CD14-positive monocyte (primary cell): Measurements from ENCODE around the gene ENTREP3. TPM values are rescaled to one million over a fixed set of nuclear protein-coding genes. Genes with fewer than 3 reads are reported as not detected.

Experiments used
- DNase-seq, 3 donors: peaks; one replicate each; pipeline ENCODE4 v3.0.0-alpha.2; 2011 to 2022
- H2AFZ ChIP-seq: 2 replicates; pipeline ENCODE4 v1.6.0; 2012; ENCODE audit warnings: mild to moderate bottlenecking, low read depth, low read length, inconsistent platforms; ENCODE audit not compliant: insufficient read depth, poor library complexity, severe bottlenecking
- H3K27ac ChIP-seq, 2 donors: 1 replicate in 1 of 2; 2 replicates in 1 of 2; pipeline ENCODE4 v1.5.1; 2012 to 2013; ENCODE audit warnings: low read length in 2 of 2, control low read depth in 1 of 2, inconsistent platforms in 1 of 2, low read depth in 1 of 2, mild to moderate bottlenecking in 1 of 2
- H3K27me3 ChIP-seq, 2 donors: one replicate each; pipeline versions ENCODE4 v1.6.0 to v1.6.1; 2011 to 2013; ENCODE audit warnings: low read length in 2 of 2; ENCODE audit not compliant: control insufficient read depth in 2 of 2, insufficient read depth in 2 of 2
- H3K36me3 ChIP-seq, 2 donors: replicated peaks in 1 of 2; 1 replicate in 1 of 2; 2 replicates in 1 of 2; pipeline versions ENCODE4 v1.5.1 to v1.6.1; 2012 to 2013; ENCODE audit warnings: low read length in 2 of 2, control low read depth in 1 of 2, inconsistent platforms in 1 of 2, mild to moderate bottlenecking in 1 of 2; ENCODE audit not compliant: insufficient read depth in 2 of 2, control insufficient read depth in 1 of 2
- H3K4me1 ChIP-seq, 2 donors: 1 replicate in 1 of 2; 2 replicates in 1 of 2; pipeline versions ENCODE4 v1.5.1 to v1.6.1; 2012 to 2013; ENCODE audit warnings: low read length in 2 of 2, control low read depth in 1 of 2, inconsistent platforms in 1 of 2, mild to moderate bottlenecking in 1 of 2, moderate library complexity in 1 of 2; ENCODE audit not compliant: insufficient read depth in 2 of 2, control insufficient read depth in 1 of 2
- H3K4me2 ChIP-seq: replicated peaks from 2 replicates; pipeline ENCODE3; 2012; ENCODE audit warnings: low read length, moderate library complexity, mild to moderate bottlenecking; ENCODE audit not compliant: poor library complexity, severe bottlenecking; ENCODE audit errors: extremely low read depth
- H3K4me3 ChIP-seq, 3 experiments: fragments of 200-600 bp in 1 of 3; sonication (generic) in 1 of 3; replicated peaks in 1 of 3; 1 replicate in 2 of 3; 2 replicates in 1 of 3; pipeline ENCODE4 v1.5.1; 2011 to 2013; ENCODE audit warnings: low read length in 3 of 3, mild to moderate bottlenecking in 3 of 3, control low read depth in 2 of 3, low read depth in 2 of 3, inconsistent platforms in 1 of 3, moderate library complexity in 1 of 3
- H3K79me2 ChIP-seq: 2 replicates; pipeline ENCODE4 v1.6.0; 2012; ENCODE audit warnings: mild to moderate bottlenecking, control low read depth, inconsistent platforms, low read length, moderate library complexity; ENCODE audit not compliant: insufficient read depth
- H3K9ac ChIP-seq: 2 replicates; pipeline ENCODE4 v1.6.0; 2017; ENCODE audit warnings: low read length, mild to moderate bottlenecking; ENCODE audit not compliant: insufficient read depth, poor library complexity, severe bottlenecking
- H3K9me3 ChIP-seq, 2 donors: replicated peaks in 1 of 2; 1 replicate in 1 of 2; 2 replicates in 1 of 2; pipeline versions ENCODE4 v1.5.1 to v1.6.1; 2012 to 2013; ENCODE audit warnings: low read length in 2 of 2, control low read depth in 1 of 2; ENCODE audit not compliant: control insufficient read depth in 1 of 2, insufficient read depth in 1 of 2
- H4K20me1 ChIP-seq: 2 replicates; pipeline ENCODE4 v1.6.0; 2012; ENCODE audit warnings: mild to moderate bottlenecking, low read length, control low read depth, moderate library complexity; ENCODE audit not compliant: insufficient read depth
- H3K27ac Mint-ChIP-seq, 7 donors: one replicate each; pipeline ENCODE4 v1.8.0; 2020; ENCODE audit warnings: mild to moderate bottlenecking in 7 of 7, mixed read lengths in 7 of 7, moderate library complexity in 6 of 7, inconsistent platforms in 2 of 7
- H3K27me3 Mint-ChIP-seq, 3 donors: one replicate each; pipeline ENCODE4 v1.8.0; 2021 to 2022; ENCODE audit warnings: low read depth in 3 of 3, mild to moderate bottlenecking in 3 of 3, mixed read lengths in 3 of 3, moderate library complexity in 3 of 3, inconsistent platforms in 1 of 3
- H3K36me3 Mint-ChIP-seq, 2 donors: one replicate each; pipeline ENCODE4 v1.8.0; 2020; ENCODE audit warnings: mixed read lengths in 2 of 2, inconsistent platforms in 1 of 2, mild to moderate bottlenecking in 1 of 2
- H3K4me1 Mint-ChIP-seq: one replicate; pipeline ENCODE4 v1.8.0; 2020; ENCODE audit warnings: mild to moderate bottlenecking, mixed read lengths
- H3K4me3 Mint-ChIP-seq, 2 donors: one replicate each; pipeline ENCODE4 v1.8.0; 2020; ENCODE audit warnings: mild to moderate bottlenecking in 2 of 2, mixed read lengths in 2 of 2, moderate library complexity in 1 of 2
- H3K9me3 Mint-ChIP-seq, 7 donors: one replicate each; pipeline ENCODE4 v1.8.0; 2020 to 2022; ENCODE audit warnings: mixed read lengths in 7 of 7, mild to moderate bottlenecking in 6 of 7, moderate library complexity in 6 of 7, inconsistent platforms in 2 of 7
- WGBS: methylation state at CpG from one replicate; pipeline ENCODE4 v1.1.5; 2013; ENCODE audit warnings: missing lambda C conversion rate; ENCODE audit not compliant: insufficient coverage; 5-methylcytosine and 5-hydroxymethylcytosine counted together
- intact Hi-C, 2 donors: fragments of 100-400 bp; cut with micrococcal nuclease; formaldehyde crosslinking; loops; one replicate each; pipeline versions ENCODE4 v1.15.0 to v1.15.1; 2023
- polyA plus RNA-seq, 3 donors: library from polyadenylated mRNA; depleted of rRNA in 1 of 3; unstranded in 2 of 3; stranded (reverse) in 1 of 3; fragments of 300-500 nt in 2 of 3; fragments of >200 nt in 1 of 3; fragmentation: Illumina TruSeq in 2 of 3; gene quantifications; 1 replicate in 2 of 3; 2 replicates in 1 of 3; pipeline ENCODE4 v1.2.3, GENCODE V29; 2012 to 2021
- TF ChIP-seq, protein P1 (sequence below): fragments of 200-600 bp; IDR thresholded peaks from one replicate; pipeline ENCODE4 v1.8.0; 2022; ENCODE audit warnings: antibody characterized with exemption, mild to moderate bottlenecking

Gene ENTREP3
- polyA plus RNA-seq, 3 donors = 0.87 to 7.5 (median 1.9) TPM

DNA sequence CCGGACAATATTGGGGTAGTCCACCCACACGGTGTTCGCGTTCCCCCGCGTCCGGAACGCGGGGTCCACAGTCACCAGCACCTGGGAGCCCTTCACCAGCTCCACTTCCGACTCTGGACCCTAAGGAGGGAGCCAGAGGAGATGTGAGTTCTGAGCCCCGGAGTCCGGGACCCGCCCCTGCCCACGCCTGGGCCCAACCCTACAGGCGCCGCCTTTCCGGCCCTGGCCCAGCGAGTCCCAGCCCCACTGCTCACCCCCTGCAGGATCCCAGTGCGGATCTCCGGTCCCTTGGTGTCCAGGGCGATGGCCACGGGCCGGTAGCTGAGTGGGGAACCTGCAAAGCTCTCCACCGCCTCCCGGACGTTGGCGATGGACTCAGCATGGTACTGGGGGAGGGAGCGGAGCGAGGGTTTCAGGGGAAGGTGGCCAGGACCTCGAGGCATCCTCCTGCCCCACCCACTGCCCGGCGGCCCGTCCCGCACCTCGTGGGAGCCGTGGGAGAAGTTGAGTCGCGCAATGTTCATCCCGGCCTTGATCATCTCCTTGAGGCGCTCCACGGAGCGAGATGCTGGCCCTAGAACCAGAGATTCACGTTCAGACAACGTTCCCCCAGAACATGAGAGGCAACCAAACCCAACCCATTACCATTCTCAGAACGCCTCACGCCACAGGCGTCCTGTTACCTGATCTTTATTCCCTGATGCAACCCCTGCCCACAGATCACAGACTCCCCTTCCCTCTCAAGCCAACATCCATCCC is 40.1 kb upstream of the ENTREP3 start:
- Mint-ChIP-seq H3K27ac (no peak overlapping the region), H3K4me3 (peak overlapping the region in 1 of 2 donors; percentile 73), H3K9me3 (peaks cover 0 to 5% (median 3%) of the 10 kb centered on the region in 7 donors), H3K27me3 (peaks cover 43 to 68% (median 56%) of the 10 kb centered on the region in 3 donors), H3K36me3 (peaks cover 0 to 5% of the 10 kb centered on the region in 2 donors), H3K4me1 (peaks cover 10% of the 10 kb centered on the region)
- TF ChIP-seq, protein P1, sequence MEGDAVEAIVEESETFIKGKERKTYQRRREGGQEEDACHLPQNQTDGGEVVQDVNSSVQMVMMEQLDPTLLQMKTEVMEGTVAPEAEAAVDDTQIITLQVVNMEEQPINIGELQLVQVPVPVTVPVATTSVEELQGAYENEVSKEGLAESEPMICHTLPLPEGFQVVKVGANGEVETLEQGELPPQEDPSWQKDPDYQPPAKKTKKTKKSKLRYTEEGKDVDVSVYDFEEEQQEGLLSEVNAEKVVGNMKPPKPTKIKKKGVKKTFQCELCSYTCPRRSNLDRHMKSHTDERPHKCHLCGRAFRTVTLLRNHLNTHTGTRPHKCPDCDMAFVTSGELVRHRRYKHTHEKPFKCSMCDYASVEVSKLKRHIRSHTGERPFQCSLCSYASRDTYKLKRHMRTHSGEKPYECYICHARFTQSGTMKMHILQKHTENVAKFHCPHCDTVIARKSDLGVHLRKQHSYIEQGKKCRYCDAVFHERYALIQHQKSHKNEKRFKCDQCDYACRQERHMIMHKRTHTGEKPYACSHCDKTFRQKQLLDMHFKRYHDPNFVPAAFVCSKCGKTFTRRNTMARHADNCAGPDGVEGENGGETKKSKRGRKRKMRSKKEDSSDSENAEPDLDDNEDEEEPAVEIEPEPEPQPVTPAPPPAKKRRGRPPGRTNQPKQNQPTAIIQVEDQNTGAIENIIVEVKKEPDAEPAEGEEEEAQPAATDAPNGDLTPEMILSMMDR = no peak
- Histone ChIP-seq H3K36me3 (no peaks in the 10 kb centered on the region), H2AFZ (peak overlapping the region; percentile 35), H3K4me1 (peaks cover 6 to 9% of the 10 kb centered on the region in 2 donors), H3K79me2 (no peaks in the 10 kb centered on the region), H3K27ac (no peak overlapping the region), H3K9ac (no peak overlapping the region), H3K4me3 (no peak overlapping the region), H3K4me2 (no peak overlapping the region), H4K20me1 (no peaks in the 10 kb centered on the region), H3K9me3 (no peaks in the 10 kb centered on the region), H3K27me3 (peaks cover 17 to 44% of the 10 kb centered on the region in 2 donors)
- intact Hi-C loops = no loop called here
- no peak for DNase-seq
- WGBS = 20% methylated on average over 45 of the region's 47 CpGs

DNA sequence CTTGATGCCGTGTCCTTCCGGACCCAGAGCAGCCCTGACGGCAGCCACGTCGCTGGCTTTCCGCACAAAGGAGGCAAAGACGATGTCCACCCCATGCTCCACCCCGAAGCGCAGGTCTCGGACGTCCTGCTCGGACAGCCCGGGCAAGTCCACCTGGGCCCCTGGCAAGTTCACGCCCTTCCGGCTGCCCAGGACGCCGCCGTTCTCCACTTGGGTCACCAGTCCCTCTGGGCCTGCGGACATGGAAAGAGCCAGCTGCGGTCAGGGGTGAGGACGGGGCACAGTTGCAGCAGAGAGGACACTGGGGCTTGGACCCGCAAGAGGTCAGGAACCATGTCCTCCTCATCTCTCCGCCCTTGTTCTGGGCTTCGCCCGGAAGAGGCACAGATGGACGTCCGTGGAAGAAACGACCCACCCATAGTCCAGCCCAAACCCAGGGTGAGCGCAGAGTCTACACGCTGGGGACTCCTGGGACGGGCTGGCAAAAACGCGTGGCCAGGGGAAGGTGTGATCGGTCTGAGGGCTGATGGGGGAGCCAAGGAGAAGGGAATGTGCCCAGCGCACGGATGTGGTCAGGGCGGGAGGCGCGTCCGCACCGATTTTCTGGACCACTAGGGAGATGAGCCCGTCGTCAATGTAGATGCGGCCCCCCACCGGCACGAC is 39.4 kb upstream of the ENTREP3 start:
- H3K79me2 ChIP-seq = no peaks in the 10 kb centered on the region
- H3K4me3 ChIP-seq = no peak overlapping the region
- H3K27me3 Mint-ChIP-seq = peaks cover 43 to 68% (median 56%) of the 10 kb centered on the region in 3 donors
- H3K4me1 ChIP-seq = peaks cover 6 to 9% of the 10 kb centered on the region in 2 donors
- peak overlapping the region; percentile 49 to 73 for H3K4me3 Mint-ChIP-seq
- TF ChIP-seq, protein P1 = no peak
- no peak for DNase-seq
- H3K27ac ChIP-seq = no peak overlapping the region
- 28% methylated on average over 39 of the region's 46 CpGs for WGBS
- peak overlapping the region; percentile 35 for H2AFZ ChIP-seq
- peaks cover 0 to 5% (median 3%) of the 10 kb centered on the region in 7 donors for H3K9me3 Mint-ChIP-seq
- H3K9ac ChIP-seq = no peak overlapping the region
- H3K36me3 Mint-ChIP-seq = peaks cover 0 to 5% of the 10 kb centered on the region in 2 donors
- intact Hi-C loops = no loop called here
- H3K36me3 ChIP-seq = no peaks in the 10 kb centered on the region
- H3K4me2 ChIP-seq = no peak overlapping the region
- H3K27ac Mint-ChIP-seq = peak overlapping the region in 1 of 7 donors; percentile 44
- no peaks in the 10 kb centered on the region for H4K20me1 ChIP-seq
- no peaks in the 10 kb centered on the region for H3K9me3 ChIP-seq
- H3K27me3 ChIP-seq = peaks cover 17 to 44% of the 10 kb centered on the region in 2 donors
- peaks cover 10% of the 10 kb centered on the region for H3K4me1 Mint-ChIP-seq
